GM12878 (cell line): Measurements from ENCODE around the gene AP2A2.

Source experiments
- ATF3 ChIP-seq: IDR thresholded peaks from 2 replicates; pipeline ENCODE4 v1.6.1; 2011; ENCODE audit warnings: low read depth, mild to moderate bottlenecking, low read length, moderate library complexity, borderline replicate concordance; ENCODE audit errors: extremely low read depth
- CTCF ChIP-seq, 3 experiments: IDR thresholded peaks in 2 of 3; conservative IDR thresholded peaks in 1 of 3; 2 replicates each; pipeline ENCODE4 v1.5.1; 2011; ENCODE audit warnings: low read depth in 3 of 3, low read length in 3 of 3, mild to moderate bottlenecking in 3 of 3, control low read depth in 2 of 3, moderate library complexity in 2 of 3, inconsistent platforms in 1 of 3, mixed read lengths in 1 of 3; ENCODE audit not compliant: control insufficient read depth in 2 of 3, insufficient read depth in 1 of 3; ENCODE audit errors: extremely low read depth in 1 of 3
- ELK1 ChIP-seq: IDR thresholded peaks from 2 replicates; pipeline ENCODE4 v1.6.1; 2012; ENCODE audit warnings: low read depth, low read length, improper control_type of control experiment
- EP300 ChIP-seq, 2 experiments: fragments of 150-350 bp in 1 of 2; IDR thresholded peaks; 2 replicates each; pipeline ENCODE4 v1.6.1; 2011 to 2012; ENCODE audit warnings: low read depth in 2 of 2, low read length in 2 of 2, borderline replicate concordance in 1 of 2, improper control_type of control experiment in 1 of 2, inconsistent platforms in 1 of 2; ENCODE audit not compliant: control insufficient read depth in 1 of 2
- EZH2 ChIP-seq: IDR thresholded peaks from 2 replicates; pipeline ENCODE4 v1.6.1; 2012; ENCODE audit warnings: low read depth, mild to moderate bottlenecking, control low read depth, inconsistent platforms, low read length, borderline replicate concordance; ENCODE audit not compliant: control insufficient read depth
- FOXM1 ChIP-seq: IDR thresholded peaks from 2 replicates; pipeline ENCODE4 v1.6.1; 2012; ENCODE audit warnings: low read depth, mild to moderate bottlenecking, inconsistent platforms, low read length, moderate library complexity
- NR2C2 ChIP-seq: IDR thresholded peaks from 2 replicates; pipeline ENCODE4 v1.6.1; 2011; ENCODE audit warnings: borderline replicate concordance, low read depth; ENCODE audit not compliant: control insufficient read depth, insufficient read length
- POLR2A ChIP-seq: IDR thresholded peaks from 2 replicates; pipeline ENCODE4 v1.6.1; 2011; ENCODE audit warnings: low read depth, mild to moderate bottlenecking, low read length
- POLR2AphosphoS5 ChIP-seq: IDR thresholded peaks from 2 replicates; pipeline ENCODE4 v1.6.1; 2011; ENCODE audit warnings: mild to moderate bottlenecking, low read length, inconsistent platforms
- RAD21 ChIP-seq: IDR thresholded peaks from 2 replicates; pipeline ENCODE4 v1.6.1; 2011; ENCODE audit warnings: mild to moderate bottlenecking, low read depth, low read length, moderate library complexity; ENCODE audit not compliant: insufficient read depth
- RCOR1 ChIP-seq: conservative IDR thresholded peaks from 2 replicates; pipeline ENCODE4 v1.6.1; 2012; ENCODE audit warnings: low read depth, low read length, improper control_type of control experiment
- SRF ChIP-seq, 2 experiments: IDR thresholded peaks; 2 replicates each; pipeline ENCODE4 v1.6.1; 2011; ENCODE audit warnings: low read depth in 2 of 2, low read length in 2 of 2, mild to moderate bottlenecking in 1 of 2, moderate library complexity in 1 of 2
- ZBTB33 ChIP-seq: fragments of 450-650 bp; IDR thresholded peaks from 2 replicates; pipeline ENCODE4 v1.6.1; 2017; ENCODE audit warnings: mild to moderate bottlenecking

GRCh38 chr11:897253-898142 is 28.2 kb upstream of the AP2A2 start:
- TF ChIP-seq RAD21: no peak
- TF ChIP-seq CTCF (IDR thresholded peaks at IDR 0.05 in 2 of 3, conservative IDR thresholded peaks at IDR 0.05 in 1 of 3; ENCODE audit: control insufficient read depth in 2 of 3, extremely low read depth in 1 of 3, insufficient read depth in 1 of 3, low read depth in 3 of 3, low read length in 3 of 3): no peak
- TF ChIP-seq EP300 (IDR thresholded peaks at IDR 0.05; ENCODE audit: borderline replicate concordance in 1 of 2, control insufficient read depth in 1 of 2, low read depth in 2 of 2, low read length in 2 of 2): no peak
- TF ChIP-seq SRF (IDR thresholded peaks at IDR 0.05; ENCODE audit: low read depth in 2 of 2, low read length in 2 of 2): no peak
- TF ChIP-seq ATF3: no peak
- TF ChIP-seq NR2C2: no peak
- TF ChIP-seq ELK1: no peak
- no peak for TF ChIP-seq RCOR1
- TF ChIP-seq FOXM1: no peak
- TF ChIP-seq POLR2A: no peak
- no peak for TF ChIP-seq POLR2AphosphoS5
- no peak for TF ChIP-seq ZBTB33
- no peak for TF ChIP-seq EZH2
